ENCODE results near the gene DNAJB4.
"Not testable (repeated sequence)": the region's sequence is repeated elsewhere in the genome, so short reads cannot be mapped to it uniquely, and the experiment has no call there.

DNAJB4 gene

GRCh38 chr1:78015148-78015547, 10.4 kb downstream of the DNAJB4 start:
- TF ChIP-seq, protein P1, sequence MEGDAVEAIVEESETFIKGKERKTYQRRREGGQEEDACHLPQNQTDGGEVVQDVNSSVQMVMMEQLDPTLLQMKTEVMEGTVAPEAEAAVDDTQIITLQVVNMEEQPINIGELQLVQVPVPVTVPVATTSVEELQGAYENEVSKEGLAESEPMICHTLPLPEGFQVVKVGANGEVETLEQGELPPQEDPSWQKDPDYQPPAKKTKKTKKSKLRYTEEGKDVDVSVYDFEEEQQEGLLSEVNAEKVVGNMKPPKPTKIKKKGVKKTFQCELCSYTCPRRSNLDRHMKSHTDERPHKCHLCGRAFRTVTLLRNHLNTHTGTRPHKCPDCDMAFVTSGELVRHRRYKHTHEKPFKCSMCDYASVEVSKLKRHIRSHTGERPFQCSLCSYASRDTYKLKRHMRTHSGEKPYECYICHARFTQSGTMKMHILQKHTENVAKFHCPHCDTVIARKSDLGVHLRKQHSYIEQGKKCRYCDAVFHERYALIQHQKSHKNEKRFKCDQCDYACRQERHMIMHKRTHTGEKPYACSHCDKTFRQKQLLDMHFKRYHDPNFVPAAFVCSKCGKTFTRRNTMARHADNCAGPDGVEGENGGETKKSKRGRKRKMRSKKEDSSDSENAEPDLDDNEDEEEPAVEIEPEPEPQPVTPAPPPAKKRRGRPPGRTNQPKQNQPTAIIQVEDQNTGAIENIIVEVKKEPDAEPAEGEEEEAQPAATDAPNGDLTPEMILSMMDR (IDR thresholded peaks at IDR 0.05; ENCODE audit: extremely low read depth, missing control alignments), result no peak

DNA sequence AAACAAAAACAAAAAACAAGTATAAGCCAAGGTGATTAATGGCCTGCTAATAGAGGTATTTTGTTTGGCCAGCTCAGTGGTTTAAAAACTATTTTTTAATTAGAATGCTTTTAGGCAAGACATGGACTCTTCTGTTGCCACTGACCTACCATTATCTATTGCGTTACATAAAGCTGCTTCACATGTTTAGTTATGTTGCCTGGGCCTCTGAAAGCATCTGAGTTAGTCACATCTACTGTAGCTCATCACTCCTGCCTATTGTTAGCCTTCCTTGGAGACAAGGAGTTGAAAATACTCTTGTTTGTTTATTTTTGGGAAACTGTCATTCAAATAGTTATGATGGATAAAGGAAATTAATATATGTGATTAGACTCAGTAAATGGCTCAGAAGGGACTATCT, 14.3 kb downstream of the DNAJB4 start:
- TF ChIP-seq, protein P1 (IDR thresholded peaks at IDR 0.05; ENCODE audit: extremely low read depth, missing control alignments), result no peak
- no peak for DNase-seq (ENCODE audit: low spot score)

More at GRCh38 chr1:78015148-78015547, 10.4 kb downstream of the DNAJB4 start:
- no peak for DNase-seq (ENCODE audit: low spot score)

- DNase-seq (ENCODE audit: low spot score), result not testable (repeated sequence)
Observed at GRCh38 chr1:78021134-78021533, 16.4 kb downstream of the DNAJB4 start.

GRCh38 chr1:78029793-78030192, 25.1 kb downstream of the DNAJB4 start:
- TF ChIP-seq, protein P1 (IDR thresholded peaks at IDR 0.05; ENCODE audit: extremely low read depth, missing control alignments), result no peak
- DNase-seq (ENCODE audit: low spot score), result no peak

DNA sequence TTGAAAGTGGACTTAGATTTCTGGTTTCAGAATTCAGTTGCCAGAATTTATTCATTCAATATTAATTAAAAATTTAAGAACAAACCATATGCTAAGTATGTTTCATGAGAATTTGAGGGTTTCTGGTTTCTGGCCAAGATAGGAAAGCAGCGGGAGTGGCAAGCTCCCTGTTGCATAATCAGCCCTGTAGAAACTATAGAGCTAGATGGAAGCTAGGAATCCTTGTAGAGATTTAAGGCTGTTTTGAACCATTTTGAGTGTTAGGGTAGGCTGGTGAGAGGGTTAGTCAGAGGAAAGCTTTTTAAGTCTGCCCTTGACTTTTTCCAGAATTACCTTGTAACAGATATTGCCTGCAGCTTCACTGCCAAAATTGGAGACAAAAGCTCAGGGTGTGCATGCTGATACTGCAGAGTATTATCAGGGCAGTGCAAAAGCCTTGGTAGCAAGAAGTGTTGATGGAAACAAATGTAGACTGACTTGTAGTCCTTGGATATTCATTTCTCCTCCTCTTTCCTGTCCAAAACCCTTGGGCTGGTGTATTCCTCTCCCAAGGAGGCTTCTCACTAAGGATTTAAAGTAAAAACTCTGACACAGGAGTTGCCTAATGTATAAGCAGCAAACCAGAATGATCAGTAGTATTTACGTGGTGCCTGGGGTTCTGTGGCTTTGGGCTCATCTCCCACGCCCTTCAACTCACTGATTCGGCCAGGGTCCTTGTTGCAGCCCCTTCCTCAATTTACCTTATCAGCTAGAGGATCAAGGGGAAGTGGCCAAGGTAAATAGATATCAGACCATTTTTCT, 28.5 kb downstream of the DNAJB4 start:
- no peak for DNase-seq (ENCODE audit: low spot score)
- TF ChIP-seq, protein P1 (IDR thresholded peaks at IDR 0.05; ENCODE audit: extremely low read depth, missing control alignments), result no peak

GRCh38 chr1:78033797-78034172, 29.0 kb downstream of the DNAJB4 start:
- no peak for DNase-seq (ENCODE audit: low spot score)
- TF ChIP-seq, protein P1 (IDR thresholded peaks at IDR 0.05; ENCODE audit: extremely low read depth, missing control alignments), result no peak

DNA sequence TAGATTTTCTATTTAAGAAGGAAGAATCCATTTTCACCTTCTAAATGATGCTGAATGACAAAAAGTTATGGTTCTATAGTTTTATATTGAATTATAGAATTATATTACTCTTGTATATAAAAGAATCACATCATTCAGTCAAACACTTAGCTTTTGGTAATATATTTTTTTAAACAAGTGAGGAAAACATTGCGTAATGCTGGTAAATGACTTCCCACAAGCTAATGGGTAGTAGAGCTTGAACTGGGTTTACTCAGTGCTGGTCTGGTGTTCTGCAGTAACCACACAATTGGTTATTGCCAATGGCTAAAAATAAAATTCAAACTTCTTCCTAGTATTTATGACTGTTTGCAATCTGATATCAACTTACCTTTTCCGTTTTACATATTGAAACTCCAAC, 30.4 kb downstream of the DNAJB4 start:
- no peak for DNase-seq (ENCODE audit: low spot score)
- TF ChIP-seq, protein P1 (IDR thresholded peaks at IDR 0.05; ENCODE audit: extremely low read depth, missing control alignments), result no peak

- no peak for DNase-seq (ENCODE audit: low spot score)
- TF ChIP-seq, protein P1 (IDR thresholded peaks at IDR 0.05; ENCODE audit: extremely low read depth, missing control alignments), result no peak
Observed at GRCh38 chr1:78036450-78036849, 31.7 kb downstream of the DNAJB4 start.
